Measurements from ENCODE around the gene RGMA.
"Not testable (repeated sequence)": the region's sequence is repeated elsewhere in the genome, so short reads cannot be mapped to it uniquely, and the experiment has no call there.

The RGMA gene

GRCh38 chr15:93067649-93068085 lies 21.3 kb downstream of the RGMA start:
- no peak for FAIRE-seq
- no peak for DNase-seq (ENCODE audit: low spot score)

- DNase-seq (ENCODE audit: low spot score) (no peak), FAIRE-seq (no peak)
These were observed 22.0 kb downstream of the RGMA start for GRCh38 chr15:93066834-93067648.

- FAIRE-seq (no peak), DNase-seq (ENCODE audit: low spot score) (no peak)
These were observed 22.8 kb downstream of the RGMA start for GRCh38 chr15:93066224-93066681.

GRCh38 chr15:93065641-93066045 lies 23.4 kb downstream of the RGMA start:
- no peak for FAIRE-seq
- DNase-seq (ENCODE audit: low spot score) = no peak

- no peak for FAIRE-seq
- no peak for DNase-seq (ENCODE audit: low spot score)
These were observed 25.0 kb downstream of the RGMA start for GRCh38 chr15:93063796-93064690.

- DNase-seq (ENCODE audit: low spot score) (no peak), FAIRE-seq (peak; percentile 90)
These were observed 25.7 kb downstream of the RGMA start for GRCh38 chr15:93063262-93063671.

DNA sequence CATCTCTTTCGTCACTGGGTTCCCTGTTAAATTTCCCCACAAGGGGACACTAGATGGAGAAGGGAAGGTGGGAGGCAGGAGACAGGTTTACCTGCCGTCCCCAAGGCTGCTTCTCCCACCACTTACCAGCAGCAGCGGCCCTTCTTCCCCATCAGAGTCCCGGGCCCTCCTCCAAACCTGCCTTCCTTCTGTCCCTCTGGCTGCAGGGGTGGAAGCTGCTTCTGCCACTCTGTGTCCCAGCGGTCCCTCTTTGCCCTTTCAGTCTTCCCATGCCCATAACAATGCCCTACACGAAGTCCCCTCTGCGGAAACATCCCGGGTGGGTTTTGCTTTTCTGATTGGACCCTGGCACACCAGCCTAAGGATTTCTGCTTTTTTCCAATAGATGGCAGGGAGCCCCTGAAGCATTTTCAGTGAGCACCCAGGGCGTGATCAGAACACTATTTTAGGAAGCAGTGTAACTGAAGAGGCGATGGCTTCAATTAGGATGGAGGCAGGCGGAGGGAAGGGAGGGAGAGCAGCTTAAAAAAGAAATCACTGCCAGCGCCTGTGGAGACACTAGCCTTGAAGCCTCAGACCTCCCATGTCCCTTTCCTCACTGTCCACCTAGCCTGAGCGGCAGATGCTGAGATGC lies 26.3 kb downstream of the RGMA start:
- DNase-seq (ENCODE audit: low spot score); FAIRE-seq: not testable (repeated sequence)

GRCh38 chr15:93060336-93061248 lies 28.4 kb downstream of the RGMA start:
- FAIRE-seq = no peak

GRCh38 chr15:93059442-93059841 lies 29.6 kb downstream of the RGMA start:
- DNase-seq (ENCODE audit: low spot score) (no peak), FAIRE-seq (no peak)

More at GRCh38 chr15:93060336-93061248, 28.4 kb downstream of the RGMA start:
- DNase-seq (ENCODE audit: low spot score) = no peak

GRCh38 chr15:93058904-93059427 lies 30.0 kb downstream of the RGMA start:
- DNase-seq (ENCODE audit: low spot score) (no peak), FAIRE-seq (no peak)

GRCh38 chr15:93058128-93058527 lies 30.9 kb downstream of the RGMA start:
- no peak for FAIRE-seq

DNA sequence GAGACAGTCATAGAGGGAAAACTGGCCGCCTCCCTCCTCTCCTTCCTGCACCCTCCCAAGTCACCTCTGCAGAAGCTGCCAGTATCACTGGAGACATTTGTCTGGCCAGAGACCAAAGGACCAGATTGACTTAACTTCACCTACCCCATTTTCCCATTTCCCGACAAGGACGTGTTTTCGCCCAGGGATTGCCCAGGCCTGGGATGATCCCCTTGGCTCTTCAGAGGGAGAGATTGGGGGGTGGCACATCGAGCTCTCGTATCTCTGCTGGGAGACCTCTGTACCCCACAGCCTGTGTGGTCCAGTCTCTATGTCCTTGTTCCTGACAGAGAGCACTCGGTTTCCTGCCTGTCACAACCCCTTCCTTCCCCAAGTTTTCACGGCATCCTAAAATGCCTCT lies 31.4 kb downstream of the RGMA start:
- DNase-seq (ENCODE audit: low spot score) = no peak
- no peak for FAIRE-seq

More at GRCh38 chr15:93058128-93058527, 30.9 kb downstream of the RGMA start:
- DNase-seq (ENCODE audit: low spot score) = no peak

- DNase-seq (ENCODE audit: low spot score) (no peak), FAIRE-seq (no peak)
These were observed 32.2 kb downstream of the RGMA start for GRCh38 chr15:93056836-93057235.

DNA sequence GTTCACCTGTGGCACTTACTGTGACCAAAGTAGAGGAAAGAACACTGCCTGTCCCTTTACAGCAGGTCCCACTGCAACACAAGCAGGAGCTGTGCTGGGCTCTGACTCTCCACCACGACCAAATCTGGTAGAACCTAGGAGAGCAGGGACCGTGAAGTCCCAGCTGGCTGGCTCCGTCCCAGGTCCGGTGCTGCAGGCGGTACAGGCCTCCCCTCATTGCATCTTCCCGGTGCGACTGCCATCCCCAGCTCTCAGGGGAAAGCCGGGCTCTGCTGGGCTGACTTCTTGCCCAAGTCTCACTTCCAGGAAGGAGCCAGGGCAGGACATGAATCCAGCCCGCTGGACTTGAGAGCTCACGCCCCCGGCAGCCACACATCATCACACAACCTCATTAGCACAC lies 33.8 kb downstream of the RGMA start:
- FAIRE-seq = no peak
- no peak for DNase-seq (ENCODE audit: low spot score)

DNA sequence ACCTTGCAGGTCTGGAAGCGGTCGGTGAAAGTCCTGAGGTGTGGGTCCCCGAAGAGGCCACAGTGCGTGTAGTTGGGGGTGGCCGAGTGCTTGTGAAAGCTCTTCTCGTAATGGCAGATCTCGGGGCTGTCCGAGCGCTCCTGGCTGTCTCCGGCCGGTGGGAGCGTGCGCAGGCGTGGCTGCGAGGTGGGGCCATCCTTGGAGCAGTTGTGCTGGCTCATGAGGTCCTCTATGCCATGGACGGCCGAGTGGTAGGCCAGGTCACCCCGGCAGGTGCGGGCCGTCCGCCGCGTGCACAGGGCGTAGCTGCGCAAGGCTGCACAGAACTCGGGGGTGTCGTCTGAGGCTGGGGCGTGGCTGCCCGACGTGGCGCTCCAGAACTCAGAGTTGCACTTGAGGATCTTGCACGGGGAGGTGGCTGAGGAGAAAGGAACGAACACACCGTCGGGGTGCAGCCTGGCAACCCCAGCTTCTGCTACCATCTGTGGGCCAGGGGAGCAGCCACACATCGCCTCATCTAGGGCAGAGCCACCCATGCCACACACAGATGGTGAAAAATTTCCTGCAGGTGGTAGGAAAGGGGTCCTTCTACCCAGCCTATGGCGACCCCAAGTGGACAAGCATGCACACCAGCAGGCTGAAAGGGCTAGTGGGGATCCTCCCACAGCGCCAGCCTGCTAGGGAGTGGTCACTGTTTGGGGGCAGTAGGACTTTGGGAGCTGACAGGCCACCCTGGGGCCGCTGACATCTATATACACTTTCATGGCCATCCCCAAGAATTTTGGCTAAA lies 36.7 kb downstream of the RGMA start:
- DNase-seq (ENCODE audit: low spot score) (no peak), FAIRE-seq (no peak)

DNA sequence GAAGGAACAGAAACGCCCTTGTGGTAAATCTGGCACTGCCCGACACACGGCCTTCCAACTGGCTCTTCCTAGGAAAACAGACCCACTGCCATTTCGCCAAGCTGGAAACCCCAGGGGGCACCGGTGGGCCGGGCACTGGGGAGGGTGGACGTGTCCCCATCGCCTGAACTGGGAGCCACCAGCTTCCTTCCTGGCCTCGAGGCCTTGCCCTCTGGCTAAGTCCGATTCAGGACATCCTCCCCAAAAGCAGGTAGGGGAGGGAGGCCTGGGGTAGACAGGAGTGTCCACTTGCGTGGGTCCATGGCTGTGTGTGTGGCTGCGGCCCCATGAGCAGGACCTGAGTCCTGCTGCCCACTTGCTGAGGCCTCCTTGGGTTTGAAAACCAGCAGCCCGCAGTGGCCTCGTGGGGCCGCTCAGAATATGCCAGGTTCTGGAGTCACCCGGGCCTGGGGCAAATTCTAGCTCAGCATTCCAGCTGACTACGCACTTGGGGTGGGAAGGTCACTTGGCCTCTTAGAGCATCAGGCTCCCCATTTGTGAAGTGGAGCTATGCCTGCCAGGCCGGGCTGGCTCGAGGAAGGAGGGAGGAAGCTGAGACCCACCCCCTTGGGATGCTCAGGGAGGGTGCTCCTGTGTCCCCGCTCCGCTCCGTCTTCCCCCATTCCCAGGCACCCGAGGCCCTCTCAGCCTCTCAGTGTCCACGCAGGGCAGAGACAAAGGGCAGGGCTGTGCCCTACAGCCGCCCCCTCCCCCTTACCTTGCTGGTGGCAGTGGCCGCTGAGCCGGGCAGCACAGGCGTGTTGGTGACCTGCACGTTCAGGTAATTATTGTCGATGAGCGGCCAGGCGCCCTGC lies 37.5 kb downstream of the RGMA start:
- FAIRE-seq = no peak
- no peak for DNase-seq (ENCODE audit: low spot score)

GRCh38 chr15:93050648-93051047 lies 38.4 kb downstream of the RGMA start:
- no peak for FAIRE-seq
- DNase-seq (ENCODE audit: low spot score) = no peak

GRCh38 chr15:93049914-93050578 lies 39.0 kb downstream of the RGMA start:
- FAIRE-seq (no peak), DNase-seq (ENCODE audit: low spot score) (no peak)

All from urothelium cell line (cell line).